Astrocyte (in vitro differentiated cells and primary cell): ENCODE data around the gene PWP1.

Experiments
- CTCF ChIP-seq: IDR thresholded peaks from 2 replicates; pipeline ENCODE4 v1.5.1; 2011; ENCODE audit warnings: low read depth, mild to moderate bottlenecking, inconsistent platforms, low read length, moderate library complexity; ENCODE audit not compliant: insufficient read depth
- EZH2 ChIP-seq: IDR thresholded peaks from 2 replicates; pipeline ENCODE4 v1.6.1; 2012; ENCODE audit warnings: mild to moderate bottlenecking, low read length, inconsistent platforms; ENCODE audit not compliant: insufficient read depth

DNA sequence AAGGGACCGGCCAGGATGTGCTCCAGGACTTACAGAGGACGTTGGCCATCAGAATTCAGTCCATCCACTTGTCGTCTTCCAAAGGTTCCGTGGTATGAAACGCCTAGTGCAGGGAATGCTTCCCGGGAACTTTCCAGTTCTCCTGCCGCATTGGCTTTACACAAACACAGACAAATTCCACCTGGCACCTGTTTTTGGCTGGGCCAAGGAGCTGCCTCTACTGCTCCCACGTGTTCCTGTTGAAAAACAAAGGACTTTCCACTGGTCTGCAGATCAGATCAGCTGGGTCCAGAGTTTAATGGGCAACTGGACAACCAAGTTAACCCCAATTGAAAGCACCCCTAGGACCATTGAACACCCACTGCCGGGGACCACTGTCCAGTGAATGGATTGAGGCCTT is 28.0 kb upstream of the PWP1 start:
- TF ChIP-seq CTCF (no peak), EZH2 (no peak)
